ENCODE results near the gene RASA3. TPM values are rescaled to one million over a fixed set of nuclear protein-coding genes. Genes with fewer than 3 reads are reported as not detected.

RASA3 gene
- total and polyA plus RNA-seq, 12 donors, result 6.8 to 16.9 (median 10.3) TPM

- WGBS, 2 donors, result 75 to 80% methylated on average over 28 of the region's 28 CpGs
- ATAC-seq, result peak in 2 of 8 donors; percentile 12 to 21
Measured at GRCh38 chr13:113939129-113939943, 193.1 kb downstream of the RASA3 start.

GRCh38 chr13:113938716-113939115, 193.7 kb downstream of the RASA3 start:
- TF ChIP-seq CTCF (IDR thresholded peaks at IDR 0.05), result no peak
- H3K27me3 ChIP-seq, result peaks cover 0 to 20% (median 2%) of the 10 kb centered on the region in 7 donors
- ATAC-seq, result peak in 4 of 8 donors; percentile 3 to 36 (median 14)
- H3K4me1 ChIP-seq, result peaks cover 3 to 48% (median 14%) of the 10 kb centered on the region in 9 donors
- H3K4me3 ChIP-seq, result no peak overlapping the region
- no peak overlapping the region for H3K27ac ChIP-seq
- intact Hi-C loops (cut with DNase I), result no loop called here
- no peaks in the 10 kb centered on the region for H3K9me3 ChIP-seq
- WGBS, 2 donors, result 53 to 56% methylated on average over 11 of the region's 11 CpGs
- H3K36me3 ChIP-seq, result no peaks in the 10 kb centered on the region
- no peak for DNase-seq

More at GRCh38 chr13:113939129-113939943, 193.1 kb downstream of the RASA3 start:
- DNase-seq, result no peak
- Histone ChIP-seq H3K36me3 (no peaks in the 10 kb centered on the region), H3K27ac (no peak overlapping the region), H3K4me3 (no peak overlapping the region), H3K9me3 (no peaks in the 10 kb centered on the region), H3K4me1 (peaks cover 3 to 48% (median 14%) of the 10 kb centered on the region in 9 donors), H3K27me3 (peaks cover 0 to 20% (median 2%) of the 10 kb centered on the region in 7 donors)
- intact Hi-C loops (cut with DNase I), result no loop called here
- no peak for TF ChIP-seq CTCF (IDR thresholded peaks at IDR 0.05)

- Histone ChIP-seq H3K36me3 (no peaks in the 10 kb centered on the region), H3K27me3 (peaks cover 0 to 20% (median 2%) of the 10 kb centered on the region in 7 donors), H3K4me3 (no peak overlapping the region), H3K27ac (no peak overlapping the region), H3K9me3 (no peaks in the 10 kb centered on the region), H3K4me1 (peaks cover 3 to 48% (median 14%) of the 10 kb centered on the region in 9 donors)
- intact Hi-C loops (cut with DNase I), result no loop called here
- no peak for TF ChIP-seq CTCF (IDR thresholded peaks at IDR 0.05)
- ATAC-seq (no peak), DNase-seq (no peak)
- 56 to 58% methylated on average over 7 of the region's 7 CpGs for WGBS, 2 donors
Measured at GRCh38 chr13:113938246-113938645, 194.2 kb downstream of the RASA3 start.

- H3K9me3 ChIP-seq, result no peaks in the 10 kb centered on the region
- TF ChIP-seq CTCF (IDR thresholded peaks at IDR 0.05), result no peak
- intact Hi-C loops (cut with DNase I), result no loop called here
- H3K4me1 ChIP-seq, result peaks cover 3 to 48% (median 14%) of the 10 kb centered on the region in 9 donors
- no peak overlapping the region for H3K4me3 ChIP-seq
- WGBS, 2 donors, result 59 to 60% methylated on average over 20 of the region's 20 CpGs
- no peak overlapping the region for H3K27ac ChIP-seq
- DNase-seq (no peak), ATAC-seq (no peak)
- H3K27me3 ChIP-seq, result peaks cover 0 to 20% (median 2%) of the 10 kb centered on the region in 7 donors
- H3K36me3 ChIP-seq, result no peaks in the 10 kb centered on the region
Measured at GRCh38 chr13:113937527-113938180, 194.8 kb downstream of the RASA3 start.

All from heart right ventricle (tissue), 16 donors.